Astrocyte of the spinal cord (primary cell): ENCODE data around the gene TMED7.

Experiments
- DNase-seq: peaks from one replicate; pipeline ENCODE4 v3.0.0; 2011; ENCODE audit warnings: low read depth, low spot score
- H3K4me3 ChIP-seq: 2 replicates; pipeline ENCODE4 v1.5.1; 2011; ENCODE audit warnings: low read depth, mild to moderate bottlenecking, low read length, moderate library complexity
- in situ Hi-C: cut with HindIII; loops from 2 replicates; pipeline ENCODE4 v1.10.0; 2017; ENCODE audit warnings: low sequenced_read_pairs
- TF ChIP-seq, protein P1 (sequence below): IDR thresholded peaks from 2 replicates; pipeline ENCODE4 v1.5.1; 2012; ENCODE audit warnings: low read depth, mild to moderate bottlenecking, low read length, inconsistent platforms

Gene TMED7

GRCh38 chr5:115575167-115576070 is 50.4 kb downstream of the TMED7 start:
- no peak overlapping the region for H3K4me3 ChIP-seq
- DNase-seq = peak; percentile 81
- in situ Hi-C loops = no loop called here
- TF ChIP-seq, protein P1, sequence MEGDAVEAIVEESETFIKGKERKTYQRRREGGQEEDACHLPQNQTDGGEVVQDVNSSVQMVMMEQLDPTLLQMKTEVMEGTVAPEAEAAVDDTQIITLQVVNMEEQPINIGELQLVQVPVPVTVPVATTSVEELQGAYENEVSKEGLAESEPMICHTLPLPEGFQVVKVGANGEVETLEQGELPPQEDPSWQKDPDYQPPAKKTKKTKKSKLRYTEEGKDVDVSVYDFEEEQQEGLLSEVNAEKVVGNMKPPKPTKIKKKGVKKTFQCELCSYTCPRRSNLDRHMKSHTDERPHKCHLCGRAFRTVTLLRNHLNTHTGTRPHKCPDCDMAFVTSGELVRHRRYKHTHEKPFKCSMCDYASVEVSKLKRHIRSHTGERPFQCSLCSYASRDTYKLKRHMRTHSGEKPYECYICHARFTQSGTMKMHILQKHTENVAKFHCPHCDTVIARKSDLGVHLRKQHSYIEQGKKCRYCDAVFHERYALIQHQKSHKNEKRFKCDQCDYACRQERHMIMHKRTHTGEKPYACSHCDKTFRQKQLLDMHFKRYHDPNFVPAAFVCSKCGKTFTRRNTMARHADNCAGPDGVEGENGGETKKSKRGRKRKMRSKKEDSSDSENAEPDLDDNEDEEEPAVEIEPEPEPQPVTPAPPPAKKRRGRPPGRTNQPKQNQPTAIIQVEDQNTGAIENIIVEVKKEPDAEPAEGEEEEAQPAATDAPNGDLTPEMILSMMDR = no peak

GRCh38 chr5:115573133-115573532 is 52.7 kb downstream of the TMED7 start:
- peak; percentile 84 for DNase-seq
- no peak overlapping the region for H3K4me3 ChIP-seq
- TF ChIP-seq, protein P1 = no peak
- in situ Hi-C loops = no loop called here

DNA sequence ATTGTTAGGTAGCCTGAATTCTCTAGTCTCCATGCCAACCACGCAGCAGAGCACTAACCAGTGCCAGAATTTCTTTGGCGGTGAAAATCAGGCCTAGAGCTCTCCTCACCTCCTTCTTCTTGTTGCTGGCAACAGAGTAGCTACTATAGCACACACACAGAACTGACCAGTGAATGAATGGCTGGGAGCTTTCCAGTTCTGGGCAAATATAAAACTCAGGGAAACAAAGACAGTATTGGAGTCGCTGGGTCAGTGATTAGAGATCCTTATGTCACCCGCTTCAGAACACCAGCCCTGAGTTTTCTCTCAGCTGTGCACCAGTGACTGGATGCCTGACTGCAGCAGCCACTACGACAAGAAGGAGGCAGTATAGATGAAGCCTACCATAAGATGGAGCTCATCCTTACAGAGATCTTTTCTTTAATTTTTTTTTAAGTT is 54.4 kb downstream of the TMED7 start:
- peak; percentile 51 for DNase-seq
- TF ChIP-seq, protein P1 = no peak
- in situ Hi-C loops = no loop called here
- H3K4me3 ChIP-seq = no peak overlapping the region

- TF ChIP-seq, protein P1 = no peak
- no peak overlapping the region for H3K4me3 ChIP-seq
- in situ Hi-C loops = no loop called here
- no peak for DNase-seq
These were observed 57.2 kb downstream of the TMED7 start for GRCh38 chr5:115568668-115569067.

- no peak for DNase-seq
- TF ChIP-seq, protein P1 = no peak
These were observed 60.6 kb downstream of the TMED7 start for GRCh38 chr5:115565233-115565632.

More at GRCh38 chr5:115565233-115565632, 60.6 kb downstream of the TMED7 start:
- no peak overlapping the region for H3K4me3 ChIP-seq
- in situ Hi-C loops = no loop called here
